ENCODE data around the gene MDN1. TPM values are rescaled to one million over a fixed set of nuclear protein-coding genes. Genes with fewer than 3 reads are reported as not detected.

The MDN1 gene
- total RNA-seq, 1 experiment from 2014 or later = 50.0 TPM

GRCh38 chr6:89797317-89797716 is 22.3 kb downstream of the MDN1 start:
- TF ChIP-seq, protein P1, sequence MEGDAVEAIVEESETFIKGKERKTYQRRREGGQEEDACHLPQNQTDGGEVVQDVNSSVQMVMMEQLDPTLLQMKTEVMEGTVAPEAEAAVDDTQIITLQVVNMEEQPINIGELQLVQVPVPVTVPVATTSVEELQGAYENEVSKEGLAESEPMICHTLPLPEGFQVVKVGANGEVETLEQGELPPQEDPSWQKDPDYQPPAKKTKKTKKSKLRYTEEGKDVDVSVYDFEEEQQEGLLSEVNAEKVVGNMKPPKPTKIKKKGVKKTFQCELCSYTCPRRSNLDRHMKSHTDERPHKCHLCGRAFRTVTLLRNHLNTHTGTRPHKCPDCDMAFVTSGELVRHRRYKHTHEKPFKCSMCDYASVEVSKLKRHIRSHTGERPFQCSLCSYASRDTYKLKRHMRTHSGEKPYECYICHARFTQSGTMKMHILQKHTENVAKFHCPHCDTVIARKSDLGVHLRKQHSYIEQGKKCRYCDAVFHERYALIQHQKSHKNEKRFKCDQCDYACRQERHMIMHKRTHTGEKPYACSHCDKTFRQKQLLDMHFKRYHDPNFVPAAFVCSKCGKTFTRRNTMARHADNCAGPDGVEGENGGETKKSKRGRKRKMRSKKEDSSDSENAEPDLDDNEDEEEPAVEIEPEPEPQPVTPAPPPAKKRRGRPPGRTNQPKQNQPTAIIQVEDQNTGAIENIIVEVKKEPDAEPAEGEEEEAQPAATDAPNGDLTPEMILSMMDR (IDR thresholded peaks at IDR 0.05; ENCODE audit: unreplicated experiment) = no peak
- Mint-ChIP-seq H3K27me3 (ENCODE audit: unreplicated experiment) (no peaks in the 10 kb centered on the region), H3K4me1 (ENCODE audit: low read depth, unreplicated experiment) (peaks cover 7% of the 10 kb centered on the region), H3K36me3 (ENCODE audit: insufficient read depth, unreplicated experiment) (peaks cover 20% of the 10 kb centered on the region), H3K9me3 (ENCODE audit: low read depth, unreplicated experiment) (no peaks in the 10 kb centered on the region), H3K4me3 (ENCODE audit: low read depth, unreplicated experiment) (no peak overlapping the region), H3K27ac (ENCODE audit: unreplicated experiment) (no peak overlapping the region)
- DNase-seq = no peak
- intact Hi-C loops (cut with micrococcal nuclease; ENCODE audit: unreplicated experiment) = no loop called here
- BruUV-seq (replicated peaks) = no TSS peak
- CTCF ChIA-PET = no interaction called here

- CTCF ChIA-PET = no interaction called here
Observed at GRCh38 chr6:89794324-89794723, 25.3 kb downstream of the MDN1 start.

DNA sequence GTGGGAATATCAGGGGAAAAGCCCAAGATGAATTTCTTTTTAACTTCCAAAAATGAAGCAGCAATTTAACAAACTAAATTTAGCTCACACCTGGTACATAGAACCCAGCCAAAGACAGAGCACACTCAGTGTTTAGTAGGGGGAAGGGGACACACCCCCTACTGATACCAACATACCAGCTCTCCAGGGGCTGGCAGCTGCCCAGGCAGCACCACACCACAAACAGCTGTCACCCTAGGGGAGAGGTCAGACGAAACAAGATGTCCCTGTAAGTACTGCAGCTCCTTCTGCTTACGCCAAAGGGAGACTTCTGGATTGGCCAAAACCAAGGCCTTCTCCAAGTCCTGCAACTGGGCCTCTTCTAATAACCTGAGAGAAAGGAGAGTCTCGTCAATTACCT is 26.0 kb downstream of the MDN1 start:
- intact Hi-C loops (cut with micrococcal nuclease; ENCODE audit: unreplicated experiment) = no loop called here
- BruUV-seq (replicated peaks) = TSS peak; percentile 22
- Mint-ChIP-seq H3K27ac (ENCODE audit: unreplicated experiment) (no peak overlapping the region), H3K4me1 (ENCODE audit: low read depth, unreplicated experiment) (peaks cover 7% of the 10 kb centered on the region), H3K4me3 (ENCODE audit: low read depth, unreplicated experiment) (no peak overlapping the region), H3K27me3 (ENCODE audit: unreplicated experiment) (no peaks in the 10 kb centered on the region), H3K36me3 (ENCODE audit: insufficient read depth, unreplicated experiment) (peaks cover 19% of the 10 kb centered on the region), H3K9me3 (ENCODE audit: low read depth, unreplicated experiment) (no peaks in the 10 kb centered on the region)
- CTCF ChIA-PET = interaction anchor here (0.6 kb wide), 1 partner anchor 145 kb away, joined by 3 read pairs; no protein-coding TSS in a partner anchor
- no peak for DNase-seq
- TF ChIP-seq, protein P1 (IDR thresholded peaks at IDR 0.05; ENCODE audit: unreplicated experiment) = no peak

More at GRCh38 chr6:89794324-89794723, 25.3 kb downstream of the MDN1 start:
- Mint-ChIP-seq H3K27ac (ENCODE audit: unreplicated experiment) (no peak overlapping the region), H3K9me3 (ENCODE audit: low read depth, unreplicated experiment) (no peaks in the 10 kb centered on the region), H3K36me3 (ENCODE audit: insufficient read depth, unreplicated experiment) (peaks cover 12% of the 10 kb centered on the region), H3K4me1 (ENCODE audit: low read depth, unreplicated experiment) (peaks cover 7% of the 10 kb centered on the region), H3K27me3 (ENCODE audit: unreplicated experiment) (no peaks in the 10 kb centered on the region), H3K4me3 (ENCODE audit: low read depth, unreplicated experiment) (no peak overlapping the region)
- DNase-seq = no peak
- intact Hi-C loops (cut with micrococcal nuclease; ENCODE audit: unreplicated experiment) = no loop called here
- TF ChIP-seq, protein P1 (IDR thresholded peaks at IDR 0.05; ENCODE audit: unreplicated experiment) = no peak
- no TSS peak for BruUV-seq (replicated peaks)

DNA sequence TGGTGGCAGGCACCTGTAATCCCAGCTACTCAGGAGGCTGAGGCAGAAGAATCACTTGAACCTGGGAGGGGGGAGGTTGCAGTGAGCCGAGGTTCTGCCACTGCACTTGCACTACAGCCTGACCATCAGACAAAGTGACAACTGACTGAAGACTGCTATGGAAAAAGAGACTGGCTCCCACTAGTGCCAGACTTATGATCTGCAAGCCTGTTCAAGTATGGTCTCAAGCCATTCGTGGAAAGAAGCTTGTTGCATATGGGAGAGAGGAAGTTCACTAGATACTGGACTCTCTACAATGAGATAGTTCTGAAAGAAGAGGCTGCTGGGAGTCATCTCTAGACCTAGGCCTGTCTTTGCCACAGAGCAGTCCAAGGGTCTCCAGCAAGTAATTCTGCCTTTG is 26.7 kb downstream of the MDN1 start:
- no TSS peak for BruUV-seq (replicated peaks)
- Mint-ChIP-seq H3K36me3 (ENCODE audit: insufficient read depth, unreplicated experiment) (peaks cover 22% of the 10 kb centered on the region), H3K9me3 (ENCODE audit: low read depth, unreplicated experiment) (no peaks in the 10 kb centered on the region), H3K4me1 (ENCODE audit: low read depth, unreplicated experiment) (peaks cover 7% of the 10 kb centered on the region), H3K27me3 (ENCODE audit: unreplicated experiment) (no peaks in the 10 kb centered on the region), H3K4me3 (ENCODE audit: low read depth, unreplicated experiment) (no peak overlapping the region), H3K27ac (ENCODE audit: unreplicated experiment) (peak overlapping the region; percentile 60)
- TF ChIP-seq, protein P1 (IDR thresholded peaks at IDR 0.05; ENCODE audit: unreplicated experiment) = peak; percentile 49
- CTCF ChIA-PET = interaction anchor here (0.6 kb wide), 1 partner anchor 145 kb away, joined by 3 read pairs; no protein-coding TSS in a partner anchor
- DNase-seq = peak; percentile 20
- intact Hi-C loops (cut with micrococcal nuclease; ENCODE audit: unreplicated experiment) = no loop called here

All from Calu3 (cell line).